Daoy (cell line): Measurements from ENCODE around the gene RAB11FIP4. TPM values are rescaled to one million over a fixed set of nuclear protein-coding genes. Genes with fewer than 3 reads are reported as not detected.

Experiments used
- DNase-seq: peaks from one replicate; pipeline ENCODE4 v3.0.0-alpha.2; 2015; ENCODE audit warnings: low read depth
- total RNA-seq: library from RNA; depleted of rRNA; stranded (reverse); fragments of >200 nt; shearing (Covaris generic); gene quantifications from 2 replicates; pipeline ENCODE4 v1.2.3, GENCODE V29; 2014; rRNA removed

The RAB11FIP4 gene
- total RNA-seq, 1 experiment from 2014 or later = 5.5 TPM

DNA sequence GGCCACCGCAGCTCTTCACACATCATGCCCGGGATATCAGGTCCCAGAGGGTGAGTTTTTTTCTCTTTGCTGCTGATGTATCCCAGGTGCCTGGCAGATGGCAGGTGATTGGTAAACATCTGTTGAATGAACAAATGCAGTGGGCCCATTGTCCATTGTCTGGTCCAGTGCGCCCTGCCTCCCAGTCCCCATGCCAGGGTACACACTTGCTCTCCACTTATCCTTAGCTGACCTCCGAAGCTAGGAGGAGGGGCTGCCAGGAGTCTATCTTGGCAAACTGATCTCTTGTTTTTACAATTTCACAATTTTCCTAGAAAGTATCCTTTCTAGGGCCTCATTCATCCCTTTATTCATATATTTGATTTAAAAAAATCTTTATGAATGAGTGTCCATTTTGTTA, 196.0 kb downstream of the RAB11FIP4 start:
- no peak for DNase-seq

Other genes with a start within 250 kb of the RAB11FIP4 start
- gene OMG, start 94.4 kb upstream of the RAB11FIP4 start, total RNA-seq = not detected in 2 replicates
- not detected in 2 replicates for gene EVI2B, start 77.6 kb upstream of the RAB11FIP4 start, total RNA-seq
- 0.63 and 4.0 TPM in 2 replicates for gene EVI2A, start 70.1 kb upstream of the RAB11FIP4 start, total RNA-seq